ENCODE measurements around the gene C1QL4. TPM values are rescaled to one million over a fixed set of nuclear protein-coding genes. Genes with fewer than 3 reads are reported as not detected.

Gene C1QL4
- total RNA-seq, 1 donor from 2014 or later: not detected

- DNase-seq (ENCODE audit: low read depth) (no peak), FAIRE-seq (no peak)
- Histone ChIP-seq H3K4me3 (ENCODE audit: low read depth, low read length) (peak overlapping the region; percentile 34), H3K36me3 (ENCODE audit: control insufficient read depth, insufficient read depth, low read length) (no peaks in the 10 kb centered on the region), H3K27me3 (ENCODE audit: control insufficient read depth, insufficient read depth, low read length) (peaks cover 36% of the 10 kb centered on the region)
- TF ChIP-seq, protein P1, sequence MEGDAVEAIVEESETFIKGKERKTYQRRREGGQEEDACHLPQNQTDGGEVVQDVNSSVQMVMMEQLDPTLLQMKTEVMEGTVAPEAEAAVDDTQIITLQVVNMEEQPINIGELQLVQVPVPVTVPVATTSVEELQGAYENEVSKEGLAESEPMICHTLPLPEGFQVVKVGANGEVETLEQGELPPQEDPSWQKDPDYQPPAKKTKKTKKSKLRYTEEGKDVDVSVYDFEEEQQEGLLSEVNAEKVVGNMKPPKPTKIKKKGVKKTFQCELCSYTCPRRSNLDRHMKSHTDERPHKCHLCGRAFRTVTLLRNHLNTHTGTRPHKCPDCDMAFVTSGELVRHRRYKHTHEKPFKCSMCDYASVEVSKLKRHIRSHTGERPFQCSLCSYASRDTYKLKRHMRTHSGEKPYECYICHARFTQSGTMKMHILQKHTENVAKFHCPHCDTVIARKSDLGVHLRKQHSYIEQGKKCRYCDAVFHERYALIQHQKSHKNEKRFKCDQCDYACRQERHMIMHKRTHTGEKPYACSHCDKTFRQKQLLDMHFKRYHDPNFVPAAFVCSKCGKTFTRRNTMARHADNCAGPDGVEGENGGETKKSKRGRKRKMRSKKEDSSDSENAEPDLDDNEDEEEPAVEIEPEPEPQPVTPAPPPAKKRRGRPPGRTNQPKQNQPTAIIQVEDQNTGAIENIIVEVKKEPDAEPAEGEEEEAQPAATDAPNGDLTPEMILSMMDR (IDR thresholded peaks at IDR 0.05; ENCODE audit: insufficient read depth, low read length, severe bottlenecking): no peak
Measured at GRCh38 chr12:49345825-49346658, 9.1 kb upstream of the C1QL4 start.

DNA sequence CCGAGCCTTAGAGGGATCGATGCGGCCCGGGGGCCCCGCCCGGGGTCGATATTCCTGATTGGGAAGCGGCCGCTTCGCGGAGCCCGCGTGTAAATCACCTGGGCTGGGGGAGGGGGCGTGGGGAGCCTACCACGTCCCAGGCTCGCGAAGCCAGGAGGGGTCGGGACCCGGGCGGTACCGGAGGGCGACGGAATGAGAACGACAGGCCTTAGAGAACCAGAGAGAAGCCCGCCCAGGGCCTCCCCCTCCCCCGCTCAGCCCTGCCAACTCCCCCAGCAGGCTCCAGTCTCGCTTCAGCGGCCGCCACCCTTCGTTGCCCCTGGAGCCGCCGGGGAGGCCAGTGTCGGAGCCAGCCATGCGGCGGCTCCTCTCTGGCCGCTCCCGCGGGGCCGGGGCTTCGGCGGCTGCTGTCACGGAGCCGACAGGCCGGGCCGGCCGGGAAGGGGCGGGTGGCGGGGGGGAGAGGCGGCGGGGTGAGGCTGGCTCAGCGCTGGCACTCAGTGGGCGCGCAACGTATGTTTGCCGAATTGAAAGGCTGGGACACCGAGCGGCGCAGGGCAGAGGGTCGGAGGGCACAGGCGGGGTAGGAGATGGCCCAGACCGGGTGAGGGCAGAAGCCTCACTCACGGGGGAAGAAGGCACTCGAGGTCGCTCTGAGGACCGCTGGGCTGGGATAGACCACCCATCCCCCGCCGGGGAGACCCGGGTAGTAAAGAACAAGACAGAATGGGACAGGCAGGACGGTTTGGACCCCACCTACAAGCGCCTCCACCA lies 8.2 kb upstream of the C1QL4 start:
- H3K27me3 ChIP-seq (ENCODE audit: control insufficient read depth, insufficient read depth, low read length): peaks cover 36% of the 10 kb centered on the region
- FAIRE-seq (no peak), DNase-seq (ENCODE audit: low read depth) (no peak)
- TF ChIP-seq, protein P1 (IDR thresholded peaks at IDR 0.05; ENCODE audit: insufficient read depth, low read length, severe bottlenecking): no peak
- peak overlapping the region; percentile 13 for H3K4me3 ChIP-seq (ENCODE audit: low read depth, low read length)
- H3K36me3 ChIP-seq (ENCODE audit: control insufficient read depth, insufficient read depth, low read length): no peaks in the 10 kb centered on the region

GRCh38 chr12:49344486-49345050 lies 7.6 kb upstream of the C1QL4 start:
- peaks cover 36% of the 10 kb centered on the region for H3K27me3 ChIP-seq (ENCODE audit: control insufficient read depth, insufficient read depth, low read length)
- FAIRE-seq (no peak), DNase-seq (ENCODE audit: low read depth) (no peak)
- TF ChIP-seq, protein P1 (IDR thresholded peaks at IDR 0.05; ENCODE audit: insufficient read depth, low read length, severe bottlenecking): no peak
- H3K4me3 ChIP-seq (ENCODE audit: low read depth, low read length): no peak overlapping the region
- H3K36me3 ChIP-seq (ENCODE audit: control insufficient read depth, insufficient read depth, low read length): no peaks in the 10 kb centered on the region

- H3K4me3 ChIP-seq (ENCODE audit: low read depth, low read length): peak overlapping the region; percentile 2
- DNase-seq (ENCODE audit: low read depth) (peak; percentile 32), FAIRE-seq (peak; percentile 98)
- peaks cover 36% of the 10 kb centered on the region for H3K27me3 ChIP-seq (ENCODE audit: control insufficient read depth, insufficient read depth, low read length)
- TF ChIP-seq, protein P1 (IDR thresholded peaks at IDR 0.05; ENCODE audit: insufficient read depth, low read length, severe bottlenecking): no peak
- no peaks in the 10 kb centered on the region for H3K36me3 ChIP-seq (ENCODE audit: control insufficient read depth, insufficient read depth, low read length)
Measured at GRCh38 chr12:49342914-49343731, 6.1 kb upstream of the C1QL4 start.

DNA sequence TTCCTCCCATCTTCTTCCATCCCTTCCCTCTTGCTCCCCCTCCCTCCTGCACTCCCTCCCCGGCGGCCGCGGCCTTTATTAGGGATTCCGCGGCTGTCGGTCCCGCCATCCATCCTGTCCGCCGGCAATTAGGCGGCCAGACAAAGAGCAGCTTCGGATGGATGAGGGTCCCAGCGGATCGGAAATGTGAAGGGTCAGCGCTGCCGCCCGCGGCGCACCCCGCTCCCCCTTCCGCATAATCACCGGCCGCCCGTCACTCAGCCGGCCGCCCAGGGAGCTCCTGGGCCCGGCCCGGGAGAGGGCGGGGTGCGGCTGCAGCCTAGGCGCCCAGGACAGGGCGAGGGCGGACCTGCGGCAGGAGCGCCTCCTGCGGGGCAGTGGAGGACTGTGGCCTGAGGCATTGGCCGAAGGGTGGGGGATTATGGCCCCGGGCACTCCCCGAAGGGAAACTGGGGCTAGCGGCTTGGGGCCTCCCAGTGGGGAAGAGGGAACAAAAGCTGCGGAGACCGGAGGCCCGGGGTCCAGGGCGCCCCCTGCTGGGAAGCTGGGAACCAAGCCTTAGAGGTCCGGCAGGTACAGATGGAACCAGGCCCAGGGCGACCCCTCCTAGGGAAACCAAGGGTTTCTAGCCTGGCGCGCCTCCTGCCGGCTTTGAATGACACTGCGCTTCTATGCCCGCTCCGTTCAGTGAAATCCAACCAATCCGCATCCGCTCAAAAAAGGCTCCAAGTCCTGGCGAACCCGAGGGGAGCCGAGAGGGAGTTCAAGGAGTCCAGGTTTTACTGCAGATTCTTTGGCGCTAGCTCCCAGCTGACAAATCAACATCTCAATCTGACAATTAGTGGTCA lies 5.3 kb upstream of the C1QL4 start:
- peak overlapping the region; percentile 2 for H3K4me3 ChIP-seq (ENCODE audit: low read depth, low read length)
- peaks cover 42% of the 10 kb centered on the region for H3K27me3 ChIP-seq (ENCODE audit: control insufficient read depth, insufficient read depth, low read length)

More for the DNA sequence above, 5.3 kb upstream of the C1QL4 start:
- H3K36me3 ChIP-seq (ENCODE audit: control insufficient read depth, insufficient read depth, low read length): no peaks in the 10 kb centered on the region
- DNase-seq (ENCODE audit: low read depth) (peak; percentile 54), FAIRE-seq (no peak)
- TF ChIP-seq, protein P1 (IDR thresholded peaks at IDR 0.05; ENCODE audit: insufficient read depth, low read length, severe bottlenecking): peak; percentile 89

Data from bronchial epithelial cell (primary cell).